ENCODE measurements around the gene LCT. TPM values are rescaled to one million over a fixed set of nuclear protein-coding genes. Genes with fewer than 3 reads are reported as not detected.
A peak's percentile ranks its signal among the peaks of the same experiment; 100 is the strongest.
"Not testable (repeated sequence)": the region's sequence is repeated elsewhere in the genome, so short reads cannot be mapped to it uniquely, and the experiment has no call there.

The LCT gene
- polyA plus RNA-seq, 1 of the 3 experiments (the other 2 are of a cell fraction), result not detected

- TF ChIP-seq, protein P1, sequence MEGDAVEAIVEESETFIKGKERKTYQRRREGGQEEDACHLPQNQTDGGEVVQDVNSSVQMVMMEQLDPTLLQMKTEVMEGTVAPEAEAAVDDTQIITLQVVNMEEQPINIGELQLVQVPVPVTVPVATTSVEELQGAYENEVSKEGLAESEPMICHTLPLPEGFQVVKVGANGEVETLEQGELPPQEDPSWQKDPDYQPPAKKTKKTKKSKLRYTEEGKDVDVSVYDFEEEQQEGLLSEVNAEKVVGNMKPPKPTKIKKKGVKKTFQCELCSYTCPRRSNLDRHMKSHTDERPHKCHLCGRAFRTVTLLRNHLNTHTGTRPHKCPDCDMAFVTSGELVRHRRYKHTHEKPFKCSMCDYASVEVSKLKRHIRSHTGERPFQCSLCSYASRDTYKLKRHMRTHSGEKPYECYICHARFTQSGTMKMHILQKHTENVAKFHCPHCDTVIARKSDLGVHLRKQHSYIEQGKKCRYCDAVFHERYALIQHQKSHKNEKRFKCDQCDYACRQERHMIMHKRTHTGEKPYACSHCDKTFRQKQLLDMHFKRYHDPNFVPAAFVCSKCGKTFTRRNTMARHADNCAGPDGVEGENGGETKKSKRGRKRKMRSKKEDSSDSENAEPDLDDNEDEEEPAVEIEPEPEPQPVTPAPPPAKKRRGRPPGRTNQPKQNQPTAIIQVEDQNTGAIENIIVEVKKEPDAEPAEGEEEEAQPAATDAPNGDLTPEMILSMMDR (IDR thresholded peaks at IDR 0.05), result peak; percentile 15; the same call in 1 of the 2 replicates
- H3K4me3 ChIP-seq (ENCODE audit: low read depth in 2 of 2, low read length in 1 of 2); H3K79me2 ChIP-seq (ENCODE audit: insufficient read depth); H3F3A ChIP-seq (replicated peaks; ENCODE audit: insufficient read depth); H3K9ac ChIP-seq; H3K4me1 ChIP-seq (ENCODE audit: control insufficient read depth in 1 of 2, insufficient read depth in 2 of 2, low read depth in 1 of 2, low read length in 1 of 2); H3K4me2 ChIP-seq; H3K9me2 ChIP-seq; POLR2A ChIA-PET; H3K9me3 ChIP-seq; DNase-seq; H3K27me3 ChIP-seq (ENCODE audit: insufficient read depth); H4K20me1 ChIP-seq (ENCODE audit: insufficient read depth); H2AFZ ChIP-seq (ENCODE audit: low read depth); H3K27ac ChIP-seq (ENCODE audit: low read depth in 2 of 2, low read length in 1 of 2); H3K36me3 ChIP-seq (replicated peaks in 1 of 2; ENCODE audit: control insufficient read depth in 1 of 2, insufficient read depth in 2 of 2, low read length in 1 of 2); CTCF ChIA-PET: not testable (repeated sequence)
- WGBS (ENCODE audit: low lambda C conversion rate), result 90% methylated on average over 4 of the region's 4 CpGs
Observed at GRCh38 chr2:135795641-135796040, 41.3 kb downstream of the LCT start.

GRCh38 chr2:135792401-135793150, 44.4 kb downstream of the LCT start:
- Histone ChIP-seq H3K4me1 (ENCODE audit: control insufficient read depth in 1 of 2, insufficient read depth in 2 of 2, low read depth in 1 of 2, low read length in 1 of 2) (no peaks in the 10 kb centered on the region; a peak in 1 of 4 replicates), H3K4me2 (no peak overlapping the region), H3F3A (replicated peaks; ENCODE audit: insufficient read depth) (no peaks in the 10 kb centered on the region), H3K9me3 (no peaks in the 10 kb centered on the region), H3K4me3 (ENCODE audit: low read depth in 2 of 2, low read length in 1 of 2) (no peak overlapping the region), H3K9me2 (no peaks in the 10 kb centered on the region), H3K36me3 (replicated peaks in 1 of 2; ENCODE audit: control insufficient read depth in 1 of 2, insufficient read depth in 2 of 2, low read length in 1 of 2) (peaks cover 3 to 7% of the 10 kb centered on the region in 2 experiments), H3K27ac (ENCODE audit: low read depth in 2 of 2, low read length in 1 of 2) (no peak overlapping the region), H3K9ac (no peak overlapping the region), H2AFZ (ENCODE audit: low read depth) (no peak overlapping the region), H3K27me3 (ENCODE audit: insufficient read depth) (no peaks in the 10 kb centered on the region), H4K20me1 (ENCODE audit: insufficient read depth) (no peaks in the 10 kb centered on the region), H3K79me2 (ENCODE audit: insufficient read depth) (no peaks in the 10 kb centered on the region)
- no peak for DNase-seq
- ChIA-PET CTCF (interaction anchor here (1.3 to 2.0 kb wide), 2 partner anchors 13 to 788 kb away, joined by 3 to 10 read pairs; no protein-coding TSS in a partner anchor), POLR2A (no interaction called here)
- WGBS (ENCODE audit: low lambda C conversion rate), result 71% methylated on average over 6 of the region's 7 CpGs
- no peak for TF ChIP-seq MEF2A (IDR thresholded peaks at IDR 0.05; ENCODE audit: borderline replicate concordance, low read depth)
- no peak for TF ChIP-seq TCF12 (IDR thresholded peaks at IDR 0.05)
- TF ChIP-seq USF1 (IDR thresholded peaks at IDR 0.05; ENCODE audit: borderline replicate concordance, low read depth), result no peak
- TF ChIP-seq EZH2phosphoT487 (IDR thresholded peaks at IDR 0.05; ENCODE audit: borderline replicate concordance, low read depth), result no peak
- no peak for TF ChIP-seq MXI1 (IDR thresholded peaks at IDR 0.05; ENCODE audit: low read depth, low read length)

Data from SK-N-SH (cell line).